H9 (cell line): ENCODE measurements around the gene ZNF385D. TPM values are rescaled to one million over a fixed set of nuclear protein-coding genes. Genes with fewer than 3 reads are reported as not detected.

Source experiments
- DNase-seq: peaks from one replicate; pipeline ENCODE4 v3.0.0-alpha.2; 2017
- H2AFZ ChIP-seq: one replicate; pipeline ENCODE4 v1.6.1; 2013; ENCODE audit warnings: mild to moderate bottlenecking, low read length, control low read depth, moderate library complexity
- H2AK5ac ChIP-seq: 2 replicates; pipeline ENCODE4 v1.6.1; 2013; ENCODE audit warnings: low read length, control low read depth, mixed read lengths; ENCODE audit not compliant: insufficient read length
- H2BK120ac ChIP-seq: one replicate; pipeline ENCODE4 v1.6.1; 2013; ENCODE audit warnings: low read depth, mild to moderate bottlenecking, low read length, control low read depth, inconsistent platforms; ENCODE audit not compliant: poor library complexity, severe bottlenecking
- H2BK12ac ChIP-seq: 2 replicates; pipeline ENCODE4 v1.6.1; 2013; ENCODE audit warnings: low read length, control low read depth, mixed read lengths, low read depth; ENCODE audit not compliant: insufficient read length
- H2BK15ac ChIP-seq: 2 replicates; pipeline ENCODE4 v1.6.1; 2013; ENCODE audit warnings: low read depth, low read length, control low read depth
- H2BK20ac ChIP-seq: one replicate; pipeline ENCODE4 v1.6.1; 2013; ENCODE audit warnings: low read depth, mild to moderate bottlenecking, low read length, control low read depth, inconsistent platforms; ENCODE audit not compliant: poor library complexity, severe bottlenecking
- H2BK5ac ChIP-seq: 2 replicates; pipeline ENCODE4 v1.6.1; 2013; ENCODE audit warnings: low read length, control low read depth, mixed read lengths; ENCODE audit not compliant: insufficient read length
- H3K14ac ChIP-seq: 2 replicates; pipeline ENCODE4 v1.6.1; 2013; ENCODE audit warnings: low read length, control low read depth; ENCODE audit not compliant: insufficient read depth
- H3K18ac ChIP-seq: 2 replicates; pipeline ENCODE4 v1.6.1; 2013; ENCODE audit warnings: low read depth, mild to moderate bottlenecking, mixed read lengths, low read length, control low read depth; ENCODE audit not compliant: insufficient read length
- H3K23ac ChIP-seq: 2 replicates; pipeline ENCODE4 v1.6.1; 2013; ENCODE audit warnings: low read length, control low read depth, mixed read lengths, low read depth; ENCODE audit not compliant: insufficient read length
- H3K23me2 ChIP-seq: 2 replicates; pipeline ENCODE4 v1.6.1; 2013; ENCODE audit warnings: low read depth, mild to moderate bottlenecking, mixed read lengths, low read length, control low read depth; ENCODE audit not compliant: insufficient read length, poor library complexity, severe bottlenecking
- H3K27ac ChIP-seq: 2 replicates; pipeline ENCODE4 v1.5.1; 2013; ENCODE audit warnings: low read length, control low read depth, mixed read lengths, low read depth; ENCODE audit not compliant: insufficient read length
- H3K27me3 ChIP-seq: 2 replicates; pipeline ENCODE4 v1.6.1; 2013; ENCODE audit warnings: low read length, control low read depth, inconsistent platforms; ENCODE audit not compliant: insufficient read depth
- H3K4ac ChIP-seq: 2 replicates; pipeline ENCODE4 v1.6.1; 2013; ENCODE audit warnings: low read depth, mild to moderate bottlenecking, control low read depth, inconsistent platforms, low read length, moderate library complexity
- H3K4me1 ChIP-seq: 2 replicates; pipeline ENCODE4 v1.6.1; 2013; ENCODE audit warnings: low read length, control low read depth, inconsistent platforms; ENCODE audit not compliant: insufficient read depth
- H3K4me2 ChIP-seq: 2 replicates; pipeline ENCODE4 v1.6.1; 2013; ENCODE audit warnings: low read length, control low read depth, mixed read lengths; ENCODE audit not compliant: insufficient read length, insufficient read depth
- H3K56ac ChIP-seq: 2 replicates; pipeline ENCODE4 v1.6.1; 2013; ENCODE audit warnings: low read depth, mild to moderate bottlenecking, mixed read lengths, low read length, control low read depth; ENCODE audit not compliant: insufficient read length
- H3K79me1 ChIP-seq: 2 replicates; pipeline ENCODE4 v1.6.1; 2013; ENCODE audit warnings: low read depth, mild to moderate bottlenecking, moderate library complexity, low read length, control low read depth, inconsistent platforms; ENCODE audit not compliant: insufficient read depth, poor library complexity, severe bottlenecking
- H3K79me2 ChIP-seq: 2 replicates; pipeline ENCODE4 v1.6.1; 2013; ENCODE audit warnings: low read length, control low read depth, inconsistent platforms; ENCODE audit not compliant: insufficient read depth
- H3K9ac ChIP-seq: 2 replicates; pipeline ENCODE4 v1.6.1; 2013; ENCODE audit warnings: low read length, control low read depth, mixed read lengths; ENCODE audit not compliant: insufficient read length; ENCODE audit errors: extremely low read depth
- H3K9me3 ChIP-seq: one replicate; pipeline ENCODE4 v1.6.1; 2013; ENCODE audit warnings: low read depth, low read length, inconsistent platforms; ENCODE audit not compliant: control insufficient read depth
- H3T11ph ChIP-seq: one replicate; pipeline ENCODE4 v1.6.1; 2013; ENCODE audit warnings: mild to moderate bottlenecking, low read length, control low read depth, inconsistent platforms
- H4K20me1 ChIP-seq: one replicate; pipeline ENCODE4 v1.6.1; 2013; ENCODE audit not compliant: control insufficient read depth, insufficient read length, insufficient read depth
- H4K5ac ChIP-seq: 2 replicates; pipeline ENCODE4 v1.6.1; 2013; ENCODE audit warnings: low read depth, mild to moderate bottlenecking, mixed read lengths, low read length, control low read depth; ENCODE audit not compliant: insufficient read length
- H4K8ac ChIP-seq: replicated peaks from 2 replicates; pipeline ENCODE4 v1.6.1; 2013; ENCODE audit warnings: low read length, control low read depth, mixed read lengths, low read depth; ENCODE audit not compliant: insufficient read length
- H4K91ac ChIP-seq: 2 replicates; pipeline ENCODE4 v1.6.1; 2013; ENCODE audit warnings: low read depth, mild to moderate bottlenecking, moderate library complexity, mixed read lengths, low read length, control low read depth; ENCODE audit not compliant: insufficient read length
- H3K27ac Mint-ChIP-seq, 3 experiments: 2 replicates in 2 of 3; 3 replicates in 1 of 3; pipeline ENCODE4 v1.8.0; 2020 to 2021; ENCODE audit warnings: mixed read lengths in 3 of 3, mild to moderate bottlenecking in 1 of 3, moderate library complexity in 1 of 3
- H3K27me3 Mint-ChIP-seq: 2 replicates; pipeline ENCODE4 v1.8.0; 2021; ENCODE audit warnings: low read depth, mild to moderate bottlenecking, moderate library complexity, mixed read lengths
- H3K36me3 Mint-ChIP-seq, 3 experiments: 2 replicates in 2 of 3; 3 replicates in 1 of 3; pipeline ENCODE4 v1.8.0; 2020 to 2021; ENCODE audit warnings: low read depth in 3 of 3, mixed read lengths in 3 of 3; ENCODE audit not compliant: insufficient read depth in 1 of 3
- H3K4me1 Mint-ChIP-seq, 2 experiments: 2 replicates each; pipeline ENCODE4 v1.8.0; 2020; ENCODE audit warnings: mixed read lengths in 2 of 2
- H3K4me3 Mint-ChIP-seq, 2 experiments: 2 replicates in 1 of 2; 3 replicates in 1 of 2; pipeline ENCODE4 v1.8.0; 2020 to 2021; ENCODE audit warnings: mild to moderate bottlenecking in 2 of 2, mixed read lengths in 2 of 2, moderate library complexity in 1 of 2
- H3K9me3 Mint-ChIP-seq, 2 experiments: 2 replicates in 1 of 2; 3 replicates in 1 of 2; pipeline ENCODE4 v1.8.0; 2020; ENCODE audit warnings: mild to moderate bottlenecking in 2 of 2, mixed read lengths in 2 of 2, moderate library complexity in 1 of 2
- CTCF ChIP-seq: fragments of 200-600 bp; sonication (generic); conservative IDR thresholded peaks from 3 replicates; pipeline ENCODE4 v1.8.0; 2021; ENCODE audit warnings: antibody characterized with exemption, mild to moderate bottlenecking
- WGBS: extraction: QIAGEN DNeasy Blood & Tissue Kit; methylation state at CpG from one replicate; pipeline ENCODE4 v1.1.7; 2013; ENCODE audit warnings: missing lambda C conversion rate, low lambda C conversion rate, mixed read lengths; ENCODE audit not compliant: insufficient read length; ENCODE audit errors: extremely low coverage; 5-methylcytosine and 5-hydroxymethylcytosine counted together
- total RNA-seq: library from RNA; stranded (reverse); gene quantifications from 2 replicates; pipeline ENCODE4 v1.2.1, GENCODE V29; 2021

ZNF385D gene
- total RNA-seq, 1 experiment from 2014 or later = 1.5 TPM

GRCh38 chr3:21505711-21506460 lies 245.1 kb downstream of the ZNF385D start:
- no peak overlapping the region for H3T11ph ChIP-seq
- H2AFZ ChIP-seq = no peak overlapping the region
- no peak overlapping the region for H3K14ac ChIP-seq
- H2BK120ac ChIP-seq = no peak overlapping the region
- H3K27ac Mint-ChIP-seq = no peak overlapping the region
- H3K9me3 Mint-ChIP-seq = no peaks in the 10 kb centered on the region; a peak in 1 of 5 replicates
- no peak overlapping the region for H4K8ac ChIP-seq
- H3K4me3 Mint-ChIP-seq = no peak overlapping the region
- H2BK5ac ChIP-seq = no peak overlapping the region
- H3K23ac ChIP-seq = no peak overlapping the region
- no peak overlapping the region for H3K56ac ChIP-seq
- no peak overlapping the region for H4K91ac ChIP-seq
- H3K79me1 ChIP-seq = no peaks in the 10 kb centered on the region
- no peaks in the 10 kb centered on the region for H3K36me3 Mint-ChIP-seq
- H3K79me2 ChIP-seq = no peaks in the 10 kb centered on the region
- H4K20me1 ChIP-seq = no peaks in the 10 kb centered on the region
- no peak overlapping the region for H3K27ac ChIP-seq
- peaks cover 11 to 16% of the 10 kb centered on the region in 2 experiments for H3K4me1 Mint-ChIP-seq
- WGBS = no CpG with 5 or more reads among the region's 4 CpGs
- no peaks in the 10 kb centered on the region for H3K27me3 ChIP-seq
- H3K27me3 Mint-ChIP-seq = no peaks in the 10 kb centered on the region
- no peaks in the 10 kb centered on the region for H3K9me3 ChIP-seq
- no peak overlapping the region for H3K18ac ChIP-seq
- H3K4ac ChIP-seq = no peak overlapping the region
- no peak overlapping the region for H2BK20ac ChIP-seq
- H2BK15ac ChIP-seq = no peak overlapping the region
- no peaks in the 10 kb centered on the region for H3K23me2 ChIP-seq
- no peak overlapping the region for H2BK12ac ChIP-seq
- H3K4me2 ChIP-seq = no peak overlapping the region
- no peak for TF ChIP-seq CTCF
- no peak overlapping the region for H4K5ac ChIP-seq
- H3K4me1 ChIP-seq = no peaks in the 10 kb centered on the region
- no peak for DNase-seq
- H2AK5ac ChIP-seq = no peak overlapping the region
- no peak overlapping the region for H3K9ac ChIP-seq
